Stimulated activated CD4-positive, alpha-beta T cell treated with anti-CD3 and anti-CD28 coated beads, Interleukin-2, amount 100 ng/mL, for 48 hours (primary cell): ENCODE results near the gene ADCY10.
"Not testable (repeated sequence)": the region's sequence is repeated elsewhere in the genome, so short reads cannot be mapped to it uniquely, and the experiment has no call there.

ENCODE experiments used
- DNase-seq, 2 donors: peaks; one replicate each; pipeline ENCODE4 v3.0.0-alpha.2; 2020

ADCY10 gene

DNA sequence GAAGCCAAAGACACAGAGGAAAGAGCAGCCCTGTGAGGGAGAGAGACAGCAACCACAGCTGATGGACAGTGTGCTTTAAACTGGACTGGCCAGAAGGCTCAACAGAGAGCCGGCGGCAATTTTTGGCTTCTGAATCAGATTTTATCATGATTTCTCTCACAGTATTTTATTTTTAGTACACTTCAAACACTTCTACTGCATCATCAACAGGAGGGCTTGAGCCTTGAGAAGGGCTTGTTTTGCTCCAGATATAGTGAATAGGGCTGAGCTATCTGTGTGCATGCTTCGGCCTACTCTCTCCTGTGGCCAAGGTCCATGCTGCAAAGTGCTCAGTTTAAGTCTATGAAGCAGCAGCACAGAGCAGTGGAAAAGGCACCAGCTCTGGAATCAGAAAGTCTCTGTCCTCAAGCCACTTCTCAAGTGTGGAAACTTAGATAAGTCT is 33.3 kb downstream of the ADCY10 start:
- DNase-seq = no peak

- no peak for DNase-seq
These were observed 34.4 kb downstream of the ADCY10 start for GRCh38 chr1:167879508-167879907.

DNA sequence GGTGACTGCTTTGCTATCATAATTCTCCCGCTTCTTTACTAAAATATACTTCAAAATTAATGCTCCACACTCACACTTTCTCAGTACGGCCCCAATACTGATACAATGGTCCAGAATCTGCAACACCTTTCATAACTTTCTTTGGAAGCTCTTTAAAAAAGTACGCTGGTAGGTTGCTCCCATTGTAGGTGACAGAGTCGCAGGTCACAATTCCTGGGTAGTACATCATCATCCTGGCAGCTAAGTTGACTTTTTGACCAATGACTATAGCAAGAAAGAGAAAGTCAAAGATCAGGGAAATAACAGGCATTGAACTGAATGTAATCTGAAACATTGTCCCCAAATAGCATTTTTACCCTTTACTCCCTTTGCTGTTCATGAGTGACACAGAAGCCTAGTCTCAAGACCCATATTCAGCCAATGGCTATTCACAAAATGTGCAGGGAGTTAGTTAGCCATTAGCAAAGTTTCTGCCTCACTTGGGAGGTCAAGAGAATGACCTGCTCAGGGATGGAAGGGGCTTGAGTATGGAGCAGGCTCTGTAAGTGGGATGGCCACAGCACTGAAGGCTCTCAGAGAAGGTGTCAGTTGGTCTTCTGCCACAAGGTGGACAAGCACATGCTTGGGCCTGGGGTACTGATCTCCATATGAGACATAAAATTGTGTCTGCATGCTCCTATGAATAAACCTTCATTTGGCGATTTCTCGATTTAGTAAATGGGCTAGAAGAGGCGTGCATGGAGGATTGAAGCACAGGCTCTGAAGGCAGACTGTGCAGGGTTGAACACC is 35.4 kb downstream of the ADCY10 start:
- DNase-seq = no peak

- no peak for DNase-seq
These were observed 37.2 kb downstream of the ADCY10 start for GRCh38 chr1:167876597-167877175.

GRCh38 chr1:167871331-167871730 is 42.6 kb downstream of the ADCY10 start:
- no peak for DNase-seq

DNA sequence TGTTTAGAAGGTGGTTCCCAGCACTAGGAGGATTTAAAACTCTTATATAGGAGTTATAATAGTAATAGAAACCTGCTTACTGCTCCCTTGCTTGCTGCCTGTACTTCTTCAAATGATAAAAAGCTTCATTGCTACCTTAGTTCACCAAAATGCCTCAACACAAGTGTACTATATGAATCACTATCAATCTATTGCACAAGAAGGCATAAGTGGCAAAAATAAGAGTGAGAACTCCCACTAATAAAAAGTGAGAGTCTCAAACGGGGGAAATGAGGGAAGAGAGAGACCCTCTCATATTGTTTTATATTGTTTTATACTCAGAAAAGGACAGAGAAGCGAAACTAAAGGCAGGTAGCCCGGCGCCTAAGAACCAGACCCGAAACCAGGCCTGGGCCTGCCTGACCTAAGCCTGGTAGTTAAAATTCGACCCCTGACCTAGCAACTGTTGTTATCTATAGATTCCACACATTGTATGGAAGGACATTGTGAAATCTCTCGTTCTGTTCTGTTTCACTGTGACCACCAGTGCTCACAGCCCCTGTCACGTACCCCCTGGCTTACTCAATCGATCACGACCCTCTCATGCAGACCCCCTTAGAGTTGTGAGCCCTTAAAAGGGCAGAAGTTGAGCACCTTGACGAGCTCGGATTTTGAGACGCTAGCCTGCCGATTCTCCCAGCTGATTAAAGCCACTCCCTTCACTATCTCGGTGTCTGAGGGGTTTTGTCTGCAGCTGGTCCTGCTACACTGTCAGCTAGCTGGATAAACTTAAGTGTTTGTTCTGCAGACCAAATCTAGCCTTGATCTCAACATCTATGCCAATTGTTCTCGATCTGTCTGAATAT is 44.6 kb downstream of the ADCY10 start:
- not testable (repeated sequence) for DNase-seq

- not testable (repeated sequence) for DNase-seq
These were observed 47.1 kb downstream of the ADCY10 start for GRCh38 chr1:167866739-167867414.

DNA sequence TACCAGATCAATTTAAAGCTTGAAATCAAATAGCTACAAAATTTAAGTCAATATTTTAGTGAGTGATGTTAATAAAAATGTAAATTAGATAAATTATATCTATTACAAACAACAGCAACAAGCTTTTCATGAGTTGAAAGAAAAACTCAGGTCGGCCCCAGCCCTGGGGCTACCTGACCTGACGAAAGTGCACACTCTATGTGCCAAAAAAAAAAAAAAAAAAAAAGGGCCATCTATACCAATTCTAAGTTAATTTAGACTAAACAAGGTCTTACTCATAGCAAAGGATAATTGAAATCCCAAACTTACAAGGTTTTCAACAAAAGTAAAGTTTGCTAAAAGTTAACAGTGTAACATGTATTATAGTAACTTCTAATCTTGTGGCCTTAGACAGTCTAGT is 47.6 kb downstream of the ADCY10 start:
- not testable (repeated sequence) for DNase-seq

GRCh38 chr1:167865804-167866308 is 48.1 kb downstream of the ADCY10 start:
- not testable (repeated sequence) for DNase-seq

DNA sequence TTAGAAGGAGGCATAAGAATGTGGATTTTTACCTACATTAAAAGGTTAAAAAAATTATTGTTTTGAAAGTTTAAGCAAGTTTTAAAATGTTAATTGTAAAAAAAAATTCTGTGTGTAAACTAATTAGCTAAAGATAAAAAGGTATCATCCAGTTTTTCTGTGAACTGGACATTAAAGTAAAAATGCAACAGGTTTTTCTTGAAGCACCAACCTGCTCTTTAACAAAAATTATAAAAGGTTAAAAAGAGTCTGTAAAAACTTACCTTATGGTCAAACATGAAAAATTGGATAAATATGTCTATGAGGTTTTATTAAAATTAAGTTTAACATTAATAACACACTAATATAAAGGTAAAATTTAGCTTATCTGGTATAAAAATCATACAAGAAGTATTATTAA is 48.7 kb downstream of the ADCY10 start:
- not testable (repeated sequence) for DNase-seq

- DNase-seq = no peak
These were observed 49.4 kb downstream of the ADCY10 start for GRCh38 chr1:167864392-167865032.

DNA sequence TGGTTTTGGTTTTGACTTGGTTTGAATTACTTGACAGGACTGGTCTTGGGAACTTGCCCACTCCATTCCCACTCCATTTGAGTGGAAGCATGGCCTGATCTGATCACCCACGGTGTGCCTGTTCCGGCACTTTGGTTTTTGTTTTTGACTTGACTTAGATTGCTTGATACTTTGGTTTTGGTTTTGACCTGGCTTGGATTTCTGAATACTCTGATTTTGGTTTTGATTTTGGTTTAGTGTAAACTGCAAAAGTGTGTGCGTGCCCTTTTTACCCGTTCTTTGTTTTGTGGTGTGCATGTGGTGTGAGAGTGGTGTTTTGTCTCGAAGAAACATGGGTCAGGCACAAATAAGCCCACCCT is 50.0 kb downstream of the ADCY10 start:
- DNase-seq = no peak

DNA sequence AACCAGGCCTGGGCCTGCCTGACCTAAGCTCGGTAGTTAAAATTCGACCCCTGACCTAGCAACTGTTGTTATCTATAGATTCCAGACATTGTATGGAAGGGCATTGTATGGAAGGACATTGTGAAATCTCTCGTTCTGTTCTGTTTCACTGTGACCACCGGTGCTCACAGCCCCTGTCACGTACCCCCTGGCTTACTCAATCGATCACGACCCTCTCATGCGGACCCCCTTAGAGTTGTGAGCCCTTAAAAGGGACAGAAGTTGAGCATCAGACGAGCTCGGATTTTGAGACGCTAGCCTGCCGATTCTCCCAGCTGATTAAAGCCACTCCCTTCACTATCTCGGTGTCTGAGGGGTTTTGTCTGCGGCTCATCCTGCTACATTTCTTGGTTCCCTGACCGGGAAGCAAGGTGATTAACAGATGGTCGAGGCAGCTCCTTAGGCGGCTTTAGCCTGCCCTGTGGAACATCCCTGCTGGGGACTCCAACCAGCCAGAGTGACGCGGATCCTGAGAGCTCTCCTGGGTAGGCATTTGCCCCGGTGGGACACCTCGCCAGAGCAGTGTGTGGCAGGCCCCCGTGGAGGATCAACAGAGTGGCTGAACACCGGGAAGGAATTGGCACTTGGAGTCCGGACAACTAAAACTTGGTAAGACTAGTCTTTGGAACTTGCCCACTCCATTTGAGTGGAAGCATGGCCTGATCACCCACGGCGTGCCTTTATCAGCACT is 50.6 kb downstream of the ADCY10 start:
- not testable (repeated sequence) for DNase-seq

GRCh38 chr1:167862432-167863076 is 51.4 kb downstream of the ADCY10 start:
- DNase-seq = no peak

DNA sequence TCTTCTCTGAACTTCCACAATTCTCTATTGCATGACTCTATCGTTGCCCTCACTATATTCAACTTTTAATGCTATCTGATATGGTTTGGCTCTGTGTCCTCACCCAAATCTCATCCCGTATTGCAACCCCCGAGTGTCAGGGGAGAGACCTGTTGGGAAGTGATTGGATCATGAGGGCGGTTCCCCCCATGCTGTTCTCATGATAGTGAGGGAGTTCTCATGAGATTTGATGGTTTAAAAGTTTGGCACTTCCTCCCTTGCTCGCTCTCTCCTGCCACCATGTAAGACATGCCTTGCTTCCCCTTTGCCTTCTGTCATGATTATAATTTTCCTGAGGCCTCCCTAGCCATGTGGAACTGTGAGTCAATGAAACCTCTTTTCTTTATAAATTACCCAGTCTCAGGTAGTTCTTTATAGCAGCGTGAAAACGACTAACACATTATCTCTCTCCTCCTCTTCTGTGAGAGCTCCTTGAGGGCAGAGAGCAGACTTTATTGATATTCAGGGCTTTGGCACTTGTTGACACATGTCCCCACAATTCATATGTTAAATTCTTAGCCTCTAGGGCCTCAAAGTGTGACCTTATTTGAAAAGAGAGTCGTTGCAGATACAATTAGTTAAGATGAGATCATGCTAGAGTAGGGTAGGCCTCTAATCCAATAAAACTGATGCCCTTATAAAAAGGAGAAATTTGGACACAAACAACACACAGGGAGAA is 52.1 kb downstream of the ADCY10 start:
- DNase-seq = no peak

GRCh38 chr1:167860231-167860923 is 53.6 kb downstream of the ADCY10 start:
- no peak for DNase-seq

DNA sequence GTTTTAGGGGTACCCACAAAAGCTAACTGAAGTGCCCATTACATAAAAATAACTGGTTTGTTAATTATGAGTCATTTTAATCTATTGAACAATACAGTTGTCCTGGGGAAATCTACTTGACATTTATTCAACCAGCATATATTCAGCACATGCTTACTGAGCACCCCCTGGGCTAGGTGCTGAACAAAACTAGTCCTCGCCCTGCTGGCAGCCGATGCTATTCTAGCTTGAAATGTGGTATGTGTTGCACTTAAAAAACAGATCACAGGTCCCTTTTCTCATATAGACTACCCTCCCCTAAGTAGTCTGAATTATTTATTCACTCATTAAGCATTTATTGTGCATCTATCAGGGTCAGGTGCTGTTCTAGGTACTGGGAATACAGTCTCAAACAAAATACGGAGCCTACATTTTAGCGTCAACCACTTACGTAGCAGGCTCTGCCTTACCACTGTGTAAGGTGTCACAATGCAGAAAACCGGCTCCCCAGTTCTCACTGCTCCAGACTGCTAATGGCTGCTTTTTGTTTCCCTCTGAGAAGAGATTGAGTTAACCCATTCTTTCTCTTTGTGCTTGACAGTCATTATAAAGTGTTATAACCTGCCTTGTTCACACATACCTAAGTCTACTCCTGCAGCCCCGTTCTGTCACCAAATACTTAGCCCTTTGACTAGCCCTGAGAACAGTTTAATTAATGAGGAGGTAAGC is 57.1 kb downstream of the ADCY10 start:
- no peak for DNase-seq

DNA sequence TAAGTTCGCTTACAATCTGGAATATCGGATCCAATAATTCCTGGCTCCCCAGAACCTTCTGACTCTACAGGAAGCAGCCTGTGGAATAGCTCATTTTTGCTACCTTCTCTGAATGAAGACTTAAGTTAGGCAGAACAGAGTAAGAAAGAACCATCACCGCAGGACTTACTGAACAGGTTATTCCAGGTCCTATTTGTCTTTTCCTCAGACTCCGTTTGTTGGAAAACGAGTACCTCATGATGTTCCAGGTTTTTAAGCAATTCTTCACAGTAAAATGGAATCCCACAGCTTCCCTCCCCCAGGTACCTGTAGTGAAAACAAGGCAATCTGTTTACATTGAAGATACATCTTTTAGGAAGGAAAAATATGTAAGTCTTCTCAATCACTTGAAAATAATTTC is 59.8 kb downstream of the ADCY10 start:
- no peak for DNase-seq

GRCh38 chr1:167849666-167850065 is 64.3 kb downstream of the ADCY10 start:
- no peak for DNase-seq
